Fibroblast of lung (primary cell): ENCODE data around the gene GJB5. TPM values are rescaled to one million over a fixed set of nuclear protein-coding genes. Genes with fewer than 3 reads are reported as not detected.
"Not testable (repeated sequence)": the region's sequence is repeated elsewhere in the genome, so short reads cannot be mapped to it uniquely, and the experiment has no call there.

Source experiments
- DNase-seq, 2 donors: peaks; one replicate each; pipeline versions ENCODE4 v3.0.0 to v3.0.0-alpha.2; 2010; ENCODE audit warnings: low read depth in 2 of 2
- H2AFZ ChIP-seq: 2 replicates; pipeline ENCODE4 v1.5.1; 2012; ENCODE audit warnings: low read length, control low read depth, inconsistent platforms
- H3K27ac ChIP-seq: 2 replicates; pipeline ENCODE4 v1.5.1; 2011; ENCODE audit warnings: low read length, control low read depth; ENCODE audit not compliant: insufficient read depth
- H3K27me3 ChIP-seq: 2 replicates; pipeline ENCODE4 v1.5.1; 2011; ENCODE audit warnings: mild to moderate bottlenecking, low read length; ENCODE audit not compliant: control insufficient read depth, insufficient read depth
- H3K36me3 ChIP-seq: 2 replicates; pipeline ENCODE4 v1.5.1; 2011; ENCODE audit warnings: low read length; ENCODE audit not compliant: control insufficient read depth, insufficient read depth
- H3K4me1 ChIP-seq: 2 replicates; pipeline ENCODE4 v1.5.1; 2011; ENCODE audit warnings: low read length; ENCODE audit not compliant: control insufficient read depth, insufficient read depth; ENCODE audit errors: extremely low read depth
- H3K4me2 ChIP-seq: 2 replicates; pipeline ENCODE4 v1.5.1; 2011; ENCODE audit warnings: low read length, control low read depth; ENCODE audit not compliant: insufficient read depth; ENCODE audit errors: extremely low read depth
- H3K4me3 ChIP-seq, 4 experiments: fragments of 200-600 bp in 1 of 4; sonication (generic) in 1 of 4; replicated peaks in 1 of 4; 2 replicates each; pipeline ENCODE4 v1.5.1; 2011 to 2016; ENCODE audit warnings: low read length in 4 of 4, low read depth in 3 of 4, mild to moderate bottlenecking in 3 of 4, control low read depth in 2 of 4, inconsistent platforms in 1 of 4, mixed read lengths in 1 of 4; ENCODE audit not compliant: insufficient read depth in 1 of 4; ENCODE audit errors: control extremely low read depth in 1 of 4
- H3K79me2 ChIP-seq: 2 replicates; pipeline ENCODE4 v1.5.1; 2012; ENCODE audit warnings: mild to moderate bottlenecking, low read length, inconsistent platforms; ENCODE audit not compliant: control insufficient read depth, insufficient read depth
- H3K9ac ChIP-seq: 2 replicates; pipeline ENCODE4 v1.5.1; 2011; ENCODE audit warnings: mild to moderate bottlenecking, low read length, control low read depth; ENCODE audit not compliant: insufficient read depth
- H3K9me3 ChIP-seq: 2 replicates; pipeline ENCODE4 v1.5.1; 2012; ENCODE audit warnings: low read depth, low read length; ENCODE audit not compliant: control insufficient read depth, insufficient read depth
- H4K20me1 ChIP-seq: 2 replicates; pipeline ENCODE4 v1.5.1; 2011; ENCODE audit warnings: low read length; ENCODE audit not compliant: control insufficient read depth, insufficient read depth; ENCODE audit errors: extremely low read depth
- CTCF ChIP-seq, 2 donors: IDR thresholded peaks in 1 of 2; conservative IDR thresholded peaks in 1 of 2; 1 replicate in 1 of 2; 2 replicates in 1 of 2; pipeline ENCODE4 v1.5.1; 2011 to 2012; ENCODE audit warnings: low read length in 2 of 2, control low read depth in 1 of 2, inconsistent platforms in 1 of 2, low read depth in 1 of 2, mild to moderate bottlenecking in 1 of 2
- EZH2 ChIP-seq: IDR thresholded peaks from 2 replicates; pipeline ENCODE4 v1.5.1; 2012; ENCODE audit warnings: low read length, control low read depth, mild to moderate bottlenecking; ENCODE audit errors: missing control alignments
- polyA plus RNA-seq, 2 donors: library from polyadenylated mRNA; depleted of rRNA in 1 of 2; stranded (reverse) in 1 of 2; unstranded in 1 of 2; fragments of >200 nt; gene quantifications; 2 replicates each; pipeline ENCODE4 v1.2.1, GENCODE V29; 2011 to 2012; ENCODE audit warnings: missing spikeins in 1 of 2
- total RNA-seq: library from RNA; depleted of rRNA; stranded (reverse); fragments of >200 nt; gene quantifications from 2 replicates; pipeline ENCODE4 v1.2.1, GENCODE V29; 2014

The GJB5 gene
- total and polyA plus RNA-seq, 2 donors (not counting 1 experiment from before 2014, with no cell fraction given): not detected

GRCh38 chr1:34726861-34727260, 28.0 kb upstream of the GJB5 start:
- Histone ChIP-seq H3K79me2 (no peaks in the 10 kb centered on the region), H2AFZ (no peak overlapping the region), H3K36me3 (no peaks in the 10 kb centered on the region), H3K4me2 (no peak overlapping the region), H3K9ac (no peak overlapping the region), H3K9me3 (no peaks in the 10 kb centered on the region), H4K20me1 (no peaks in the 10 kb centered on the region), H3K4me1 (no peaks in the 10 kb centered on the region), H3K27ac (no peak overlapping the region), H3K27me3 (no peaks in the 10 kb centered on the region), H3K4me3 (no peak overlapping the region)
- no peak for DNase-seq
- no peak for TF ChIP-seq CTCF (conservative IDR thresholded peaks at IDR 0.05 in 1 of 2, IDR thresholded peaks at IDR 0.05 in 1 of 2; ENCODE audit: low read depth in 1 of 2, low read length in 2 of 2)
- TF ChIP-seq EZH2: no peak

GRCh38 chr1:34730485-34730884, 24.4 kb upstream of the GJB5 start:
- TF ChIP-seq CTCF (conservative IDR thresholded peaks at IDR 0.05 in 1 of 2, IDR thresholded peaks at IDR 0.05 in 1 of 2; ENCODE audit: low read depth in 1 of 2, low read length in 2 of 2): no peak
- no peak for TF ChIP-seq EZH2
- Histone ChIP-seq H3K9me3 (no peaks in the 10 kb centered on the region), H3K9ac (no peak overlapping the region)

GRCh38 chr1:34732831-34733230, 22.0 kb upstream of the GJB5 start:
- not testable (repeated sequence) for H3K79me2 ChIP-seq, DNase-seq, H3K27ac ChIP-seq, H4K20me1 ChIP-seq, H3K36me3 ChIP-seq, H3K9ac ChIP-seq, H3K4me3 ChIP-seq, H3K4me2 ChIP-seq, H3K27me3 ChIP-seq, H3K4me1 ChIP-seq, H3K9me3 ChIP-seq, H2AFZ ChIP-seq

More at GRCh38 chr1:34730485-34730884, 24.4 kb upstream of the GJB5 start:
- H3K27me3 ChIP-seq: no peaks in the 10 kb centered on the region
- H2AFZ ChIP-seq: no peak overlapping the region
- no peak for DNase-seq
- H3K4me3 ChIP-seq: no peak overlapping the region
- no peaks in the 10 kb centered on the region for H3K4me1 ChIP-seq
- H3K36me3 ChIP-seq: no peaks in the 10 kb centered on the region
- H3K27ac ChIP-seq: no peak overlapping the region
- H3K79me2 ChIP-seq: no peaks in the 10 kb centered on the region
- no peaks in the 10 kb centered on the region for H4K20me1 ChIP-seq
- no peak overlapping the region for H3K4me2 ChIP-seq
